ENCODE measurements around the gene TBXAS1. TPM values are rescaled to one million over a fixed set of nuclear protein-coding genes. Genes with fewer than 3 reads are reported as not detected.

TBXAS1 gene
- total RNA-seq, 4 donors from 2014 or later: 0.41 to 5.2 (median 3.3) TPM

DNA sequence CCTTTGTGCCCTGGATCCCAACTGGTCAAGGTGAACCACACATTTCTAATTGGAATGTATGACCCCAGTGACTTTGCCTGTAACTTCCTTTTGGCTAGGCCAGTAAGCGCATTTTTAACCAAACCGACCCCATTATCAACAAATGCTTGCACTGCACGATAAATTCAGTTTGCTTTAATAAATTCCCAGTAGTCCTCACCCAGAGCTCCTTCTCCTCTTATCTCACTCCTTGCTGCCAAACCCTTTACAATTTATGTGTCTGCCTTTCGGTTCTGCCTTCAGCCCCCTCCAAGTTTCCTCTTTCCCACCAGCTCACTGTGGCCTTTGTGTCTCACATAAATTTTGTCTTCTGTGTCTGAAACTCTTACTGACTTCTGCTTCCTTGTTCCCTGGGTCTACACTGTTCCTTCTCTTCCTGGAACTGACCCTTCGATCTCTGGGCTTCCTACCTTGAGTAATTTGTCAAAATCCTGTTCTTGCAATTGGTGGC is 59.0 kb downstream of the TBXAS1 start:
- in situ Hi-C loops (cut with MboI; ENCODE audit: low sequenced_read_pairs in 4 of 4) (no loop called here), intact Hi-C loops (cut with DNase I; ENCODE audit: low total_unique reads) (no loop called here)
- Histone ChIP-seq H3K27me3 (no peaks in the 10 kb centered on the region), H3K27ac (no peak overlapping the region), H3K36me3 (no peaks in the 10 kb centered on the region), H3K4me1 (no peaks in the 10 kb centered on the region), H3K9me3 (no peaks in the 10 kb centered on the region), H3K4me3 (no peak overlapping the region)
- TF ChIP-seq, protein P1, sequence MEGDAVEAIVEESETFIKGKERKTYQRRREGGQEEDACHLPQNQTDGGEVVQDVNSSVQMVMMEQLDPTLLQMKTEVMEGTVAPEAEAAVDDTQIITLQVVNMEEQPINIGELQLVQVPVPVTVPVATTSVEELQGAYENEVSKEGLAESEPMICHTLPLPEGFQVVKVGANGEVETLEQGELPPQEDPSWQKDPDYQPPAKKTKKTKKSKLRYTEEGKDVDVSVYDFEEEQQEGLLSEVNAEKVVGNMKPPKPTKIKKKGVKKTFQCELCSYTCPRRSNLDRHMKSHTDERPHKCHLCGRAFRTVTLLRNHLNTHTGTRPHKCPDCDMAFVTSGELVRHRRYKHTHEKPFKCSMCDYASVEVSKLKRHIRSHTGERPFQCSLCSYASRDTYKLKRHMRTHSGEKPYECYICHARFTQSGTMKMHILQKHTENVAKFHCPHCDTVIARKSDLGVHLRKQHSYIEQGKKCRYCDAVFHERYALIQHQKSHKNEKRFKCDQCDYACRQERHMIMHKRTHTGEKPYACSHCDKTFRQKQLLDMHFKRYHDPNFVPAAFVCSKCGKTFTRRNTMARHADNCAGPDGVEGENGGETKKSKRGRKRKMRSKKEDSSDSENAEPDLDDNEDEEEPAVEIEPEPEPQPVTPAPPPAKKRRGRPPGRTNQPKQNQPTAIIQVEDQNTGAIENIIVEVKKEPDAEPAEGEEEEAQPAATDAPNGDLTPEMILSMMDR (IDR thresholded peaks at IDR 0.05 in 4 of 5, conservative IDR thresholded peaks at IDR 0.05 in 1 of 5): no peak
- TF ChIP-seq POLR2A (IDR thresholded peaks at IDR 0.05): no peak
- DNase-seq: no peak
- no peak for ATAC-seq

DNA sequence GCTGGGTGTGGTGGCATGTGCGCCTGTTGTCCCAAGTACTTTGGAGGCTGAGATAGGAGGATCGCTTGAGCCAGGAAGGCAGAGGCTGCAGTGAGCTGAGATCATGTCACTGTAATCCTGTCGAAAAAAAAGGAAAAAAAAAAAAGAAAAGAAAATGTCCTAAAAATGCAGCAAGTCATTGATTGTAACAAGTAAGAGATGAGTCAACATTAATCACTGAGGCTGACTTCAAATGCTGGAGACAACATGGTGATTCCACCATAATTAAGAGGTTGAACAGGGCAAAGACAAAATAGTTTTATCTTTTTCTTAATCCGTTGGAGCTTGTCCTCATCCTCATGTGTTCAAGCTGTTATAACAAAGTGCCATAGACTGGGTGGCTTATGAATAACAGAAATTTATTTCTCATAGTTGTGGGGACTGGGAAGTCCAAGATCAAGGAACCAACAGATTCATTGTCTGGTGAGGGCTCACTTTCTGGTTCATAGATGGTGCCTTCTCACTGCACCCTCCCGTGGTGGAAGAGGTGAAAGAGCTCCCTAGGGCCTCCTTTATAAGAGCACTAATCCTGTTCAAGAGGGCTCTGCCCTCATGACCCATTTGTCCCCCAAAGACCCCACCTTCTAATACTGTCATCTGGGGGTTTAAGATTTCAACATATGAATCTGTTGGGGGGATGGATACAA is 60.3 kb downstream of the TBXAS1 start:
- TF ChIP-seq, protein P1 (IDR thresholded peaks at IDR 0.05 in 4 of 5, conservative IDR thresholded peaks at IDR 0.05 in 1 of 5): no peak
- TF ChIP-seq POLR2A (IDR thresholded peaks at IDR 0.05): no peak
- in situ Hi-C loops (cut with MboI; ENCODE audit: low sequenced_read_pairs in 4 of 4): no loop called here
- ATAC-seq: no peak
- DNase-seq: no peak
- H3K4me3 ChIP-seq: no peak overlapping the region
- H3K27me3 ChIP-seq: no peaks in the 10 kb centered on the region
- H3K27ac ChIP-seq: no peak overlapping the region
- H3K9me3 ChIP-seq: no peaks in the 10 kb centered on the region
- H3K4me1 ChIP-seq: no peaks in the 10 kb centered on the region
- no peaks in the 10 kb centered on the region for H3K36me3 ChIP-seq
- intact Hi-C loops (cut with DNase I; ENCODE audit: low total_unique reads): no loop called here

DNA sequence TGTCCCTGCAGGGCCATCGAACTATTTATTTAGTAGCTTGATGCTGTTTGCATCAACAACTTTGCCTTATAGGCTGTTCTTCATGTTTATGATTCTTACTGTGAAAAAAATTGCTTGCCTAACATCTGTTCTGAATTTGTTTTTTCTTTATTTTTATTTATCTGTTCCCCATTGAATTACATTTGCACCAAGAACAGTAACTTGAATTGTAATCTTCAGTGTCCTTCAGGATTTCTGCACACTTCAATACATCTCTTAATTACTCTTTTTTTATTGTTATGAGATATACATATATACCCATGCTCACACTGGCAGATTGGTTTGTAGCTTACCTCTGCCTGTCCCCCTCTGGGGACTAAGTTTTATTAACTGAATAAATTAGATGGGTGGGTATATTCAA is 64.4 kb downstream of the TBXAS1 start:
- no peaks in the 10 kb centered on the region for H3K9me3 ChIP-seq
- DNase-seq: no peak
- intact Hi-C loops (cut with DNase I; ENCODE audit: low total_unique reads): no loop called here
- H3K4me1 ChIP-seq: no peaks in the 10 kb centered on the region
- no peak overlapping the region for H3K27ac ChIP-seq
- H3K36me3 ChIP-seq: no peaks in the 10 kb centered on the region
- no peak for ATAC-seq
- no peak for TF ChIP-seq POLR2A (IDR thresholded peaks at IDR 0.05)
- TF ChIP-seq, protein P1 (IDR thresholded peaks at IDR 0.05 in 4 of 5, conservative IDR thresholded peaks at IDR 0.05 in 1 of 5): no peak
- in situ Hi-C loops (cut with MboI; ENCODE audit: low sequenced_read_pairs in 4 of 4): no loop called here
- no peaks in the 10 kb centered on the region for H3K27me3 ChIP-seq
- H3K4me3 ChIP-seq: no peak overlapping the region

DNA sequence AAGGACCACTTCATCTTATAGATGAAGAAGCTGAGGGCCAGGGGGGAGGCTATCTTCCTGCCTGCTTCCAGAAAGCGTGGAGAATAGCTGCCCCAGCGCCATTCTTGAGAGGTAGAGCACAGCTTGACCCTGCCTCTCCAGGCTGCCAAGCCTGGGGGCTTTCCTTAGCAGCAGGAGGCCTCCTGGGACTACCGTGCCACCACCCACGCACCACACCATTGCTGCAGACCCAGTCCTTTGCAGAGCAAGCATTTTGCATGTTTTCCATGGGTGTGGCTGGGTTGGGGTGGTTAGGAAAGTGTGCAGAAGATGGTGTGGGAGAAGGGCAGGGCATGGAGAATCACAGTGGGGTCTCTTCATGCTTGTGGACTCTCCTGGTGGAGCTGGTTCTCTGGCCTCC is 64.9 kb downstream of the TBXAS1 start:
- intact Hi-C loops (cut with DNase I; ENCODE audit: low total_unique reads) (no loop called here), in situ Hi-C loops (cut with MboI; ENCODE audit: low sequenced_read_pairs in 4 of 4) (no loop called here)
- no peaks in the 10 kb centered on the region for H3K9me3 ChIP-seq
- no peaks in the 10 kb centered on the region for H3K27me3 ChIP-seq
- no peak overlapping the region for H3K27ac ChIP-seq
- DNase-seq: no peak
- H3K4me3 ChIP-seq: no peak overlapping the region
- no peaks in the 10 kb centered on the region for H3K36me3 ChIP-seq
- ATAC-seq: no peak
- no peaks in the 10 kb centered on the region for H3K4me1 ChIP-seq
- TF ChIP-seq, protein P1 (IDR thresholded peaks at IDR 0.05 in 4 of 5, conservative IDR thresholded peaks at IDR 0.05 in 1 of 5): no peak
- no peak for TF ChIP-seq POLR2A (IDR thresholded peaks at IDR 0.05)

Data from gastrocnemius medialis (tissue), 4 donors.